ENCODE measurements around the gene SCN10A.
A peak's percentile ranks its signal among the peaks of the same experiment; 100 is the strongest.

The SCN10A gene

DNA sequence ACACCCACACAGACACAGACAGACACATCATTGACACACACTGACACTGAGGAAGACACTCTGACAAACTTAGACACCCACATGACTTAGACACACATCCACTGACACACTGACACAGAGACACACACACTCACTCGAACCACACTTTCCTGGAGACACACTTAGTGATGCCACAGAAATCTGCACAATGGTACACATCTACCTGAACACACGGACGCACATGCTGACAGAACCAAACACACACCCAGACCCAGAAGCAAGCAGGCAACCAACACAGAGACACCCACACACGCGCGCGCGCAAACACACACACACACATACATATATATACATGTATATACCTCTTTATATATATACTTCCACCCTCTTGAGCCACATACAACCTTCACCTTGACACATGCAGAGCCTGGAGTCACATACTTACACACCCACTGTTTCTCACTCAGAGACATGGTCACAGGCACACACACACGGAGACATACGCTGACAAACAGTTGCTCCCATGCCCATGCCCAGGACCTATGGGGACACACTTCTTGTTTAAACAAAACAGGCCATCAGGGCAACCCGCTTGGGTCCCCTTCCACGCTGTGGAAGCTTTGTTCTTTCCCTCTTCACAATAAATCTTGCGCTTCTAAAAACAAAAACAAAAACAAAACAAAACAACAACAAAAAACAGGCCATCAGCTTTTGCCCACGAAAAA is 165.6 kb downstream of the SCN10A start:
- no peak for DNase-seq

DNA sequence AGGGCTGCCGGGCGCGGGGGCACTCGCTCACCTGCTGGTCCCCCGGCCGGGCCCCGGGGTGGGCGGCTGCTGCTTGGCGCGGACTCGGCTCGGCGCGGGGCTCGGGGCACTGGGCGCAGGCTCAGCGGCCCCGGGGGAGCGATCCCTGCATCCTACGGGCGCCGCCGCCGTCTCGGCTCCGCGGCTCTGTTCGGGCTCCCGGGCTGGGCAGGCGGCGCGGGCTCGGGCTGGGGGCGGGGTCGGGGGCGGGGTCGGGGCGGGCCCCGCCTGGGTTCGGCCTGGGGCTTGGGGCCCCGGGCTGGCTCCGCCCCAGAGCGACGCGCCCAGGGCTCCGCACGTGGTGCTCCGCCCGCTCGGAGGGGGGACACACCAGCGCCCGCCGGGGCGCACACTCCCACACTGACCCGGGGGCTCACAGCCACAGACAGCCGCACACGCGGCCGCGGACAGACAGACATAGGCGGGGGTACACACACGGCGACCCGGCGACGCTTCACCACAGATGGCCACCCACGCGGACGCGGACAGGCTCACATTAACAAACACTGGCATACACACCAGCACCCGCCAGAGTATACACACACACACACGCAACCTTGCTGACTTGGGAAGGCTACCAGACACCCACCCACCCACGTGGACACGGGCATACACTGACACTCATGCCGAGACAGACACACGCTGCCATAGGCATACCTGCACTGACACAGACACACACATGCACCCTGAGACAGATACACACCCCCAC is 166.3 kb downstream of the SCN10A start, which contains the start of gene SCN5A:
Gene SCN5A (minus strand): TSS at position 188 of the 748 bp plus-strand sequence. CDS start 16,380 bp downstream, outside the sequence.
- DNase-seq = peak; percentile 30 to 54

DNA sequence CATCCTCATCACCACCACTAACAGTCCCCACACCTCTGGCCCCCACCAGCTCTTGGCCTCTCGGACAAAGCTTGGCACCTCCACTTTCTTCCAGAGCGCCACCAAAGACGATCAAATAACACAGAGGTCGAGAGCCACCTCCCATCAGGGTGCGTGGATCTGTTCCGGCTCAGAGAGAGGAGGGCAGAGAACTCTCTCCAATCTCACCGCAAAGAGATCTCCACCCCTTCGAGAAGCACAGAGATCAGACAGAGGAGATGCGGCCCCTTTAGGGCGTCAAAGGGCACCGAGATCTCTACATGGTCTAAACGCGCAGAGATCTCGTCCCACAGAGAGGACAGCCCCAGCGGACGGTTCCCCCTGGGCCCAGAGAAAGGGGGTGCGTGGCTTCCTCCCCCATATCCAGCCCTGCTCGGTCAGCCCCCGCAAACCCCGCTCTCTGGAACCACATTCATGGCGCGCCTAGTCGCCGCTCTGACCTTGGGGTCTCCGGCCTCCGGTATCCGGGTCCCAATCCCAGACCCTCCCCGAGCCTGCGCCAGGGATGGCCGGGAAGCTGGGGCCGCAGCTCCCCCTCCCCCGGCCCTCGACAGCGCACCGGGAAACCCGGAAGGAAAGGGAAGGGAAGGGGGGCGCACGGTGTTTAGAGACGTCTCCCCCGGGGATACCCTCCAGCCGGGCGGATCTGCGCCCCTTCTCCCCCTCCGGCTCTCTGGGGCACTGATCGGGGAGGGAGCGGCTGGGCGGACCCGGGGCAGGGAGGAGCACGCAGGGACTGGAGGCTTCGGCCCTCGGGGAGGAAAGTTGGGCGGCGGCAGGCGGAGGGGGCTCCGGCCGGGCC is 167.1 kb downstream of the SCN10A start:
- DNase-seq = no peak

DNA sequence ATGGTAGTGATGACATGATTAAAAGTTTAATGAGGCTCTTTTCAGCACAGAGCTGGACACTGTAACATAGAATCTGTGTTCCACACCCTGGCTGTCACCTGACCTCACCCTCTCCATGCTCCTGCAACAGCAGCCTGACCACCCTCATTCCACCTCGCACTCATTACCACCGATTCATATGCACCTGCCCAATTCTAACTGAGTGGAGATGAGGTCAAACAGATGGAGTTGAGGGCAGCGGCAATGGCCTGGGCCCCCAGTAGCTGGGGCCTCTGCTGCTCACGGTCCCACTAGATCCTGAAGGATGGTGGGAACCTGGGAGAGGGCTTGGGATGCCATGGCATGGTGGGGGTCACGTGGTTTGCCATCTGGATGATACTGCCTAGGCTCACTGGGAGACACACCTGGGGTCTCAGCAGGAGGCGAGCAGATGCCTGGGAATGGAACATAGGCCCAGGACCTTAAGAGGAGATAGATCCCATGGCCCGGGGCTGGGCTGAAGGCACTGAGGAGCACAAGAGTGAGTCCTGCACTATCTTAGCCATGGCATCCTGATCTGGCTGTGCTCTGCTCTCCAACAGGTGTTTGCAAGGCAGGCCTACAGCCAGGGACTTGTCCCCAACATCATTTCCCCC is 167.9 kb downstream of the SCN10A start:
- DNase-seq = no peak

DNA sequence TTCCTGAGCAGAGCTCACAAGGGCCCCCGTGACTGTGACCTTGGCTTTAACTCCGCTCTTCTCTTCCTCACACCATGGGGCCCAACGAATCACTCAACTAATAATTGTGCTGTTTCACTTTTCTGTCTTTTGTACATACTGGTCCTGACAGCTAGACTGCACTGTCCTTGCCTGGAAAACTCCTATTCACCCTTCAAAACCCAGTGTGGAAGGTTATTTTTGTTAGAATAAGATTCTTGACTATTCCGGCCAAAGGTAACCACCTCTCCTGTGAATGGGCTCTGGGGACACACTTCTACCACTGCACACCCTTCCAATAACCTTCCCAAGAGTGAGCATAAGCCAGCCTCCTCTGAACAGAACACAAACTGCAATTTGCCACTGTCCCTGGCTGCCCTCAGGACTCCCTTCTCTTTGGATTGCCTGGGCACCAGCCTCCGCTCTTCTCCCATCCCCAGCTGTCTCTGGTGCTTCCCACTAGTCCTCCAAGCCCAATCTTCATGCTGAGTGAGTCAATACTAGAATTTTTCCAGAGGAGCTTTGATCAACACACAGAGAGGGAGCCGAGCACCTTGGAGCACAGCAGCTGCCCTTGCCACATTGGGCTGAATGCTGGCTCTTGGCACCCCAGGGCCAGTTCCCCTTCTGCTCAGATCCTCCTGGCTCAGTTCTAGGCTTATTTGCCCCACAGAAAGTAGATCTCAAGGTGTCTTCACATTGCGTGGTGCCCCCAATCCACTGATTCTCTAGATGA is 168.6 kb downstream of the SCN10A start:
- DNase-seq = no peak
